MCF 10A (cell line): Measurements from ENCODE around the gene ASB1. TPM values are rescaled to one million over a fixed set of nuclear protein-coding genes. Genes with fewer than 3 reads are reported as not detected.

Experiments
- BruUV-seq: library from RNA; stranded (reverse); fragments of 400-500 nt; replicated peaks from 2 replicates; lab custom pipeline; 2021; lab: Mats Ljungman, UMichigan
- CTCF ChIA-PET: fragments of 300-600 bp; sonication (Branson Sonifier 250); formaldehyde crosslinking; extraction: SDS; loops from one replicate; lab custom pipeline; 2021; ENCODE audit warnings: antibody characterized with exemption, inconsistent platforms; lab: Yijun Ruan, JAX
- POLR2A ChIA-PET: fragments of 300-600, 350-650 bp; sonication (Branson Sonifier 250); formaldehyde crosslinking; extraction: SDS; loops from one replicate; lab custom pipeline; 2020; ENCODE audit warnings: antibody characterized with exemption, inconsistent platforms; lab: Yijun Ruan, JAX
- DNase-seq: peaks from one replicate; pipeline ENCODE4 v3.0.0-alpha.2; 2018; ENCODE audit not compliant: unreplicated experiment
- H3K27ac Mint-ChIP-seq: one replicate; pipeline ENCODE4 v1.8.0; 2022; ENCODE audit warnings: mild to moderate bottlenecking, low read depth, mixed read lengths; ENCODE audit not compliant: unreplicated experiment
- H3K27me3 Mint-ChIP-seq: one replicate; pipeline ENCODE4 v1.8.0; 2022; ENCODE audit warnings: mixed read lengths; ENCODE audit not compliant: insufficient read depth, unreplicated experiment
- H3K36me3 Mint-ChIP-seq: one replicate; pipeline ENCODE4 v1.8.0; 2022; ENCODE audit warnings: mild to moderate bottlenecking, moderate library complexity, mixed read lengths; ENCODE audit not compliant: insufficient read depth, unreplicated experiment
- H3K4me1 Mint-ChIP-seq: one replicate; pipeline ENCODE4 v1.8.0; 2022; ENCODE audit warnings: mixed read lengths; ENCODE audit not compliant: insufficient read depth, unreplicated experiment
- H3K4me3 Mint-ChIP-seq: one replicate; pipeline ENCODE4 v1.8.0; 2022; ENCODE audit warnings: mild to moderate bottlenecking, moderate library complexity, mixed read lengths; ENCODE audit not compliant: unreplicated experiment
- H3K9me3 Mint-ChIP-seq: one replicate; pipeline ENCODE4 v1.8.0; 2022; ENCODE audit warnings: mixed read lengths; ENCODE audit not compliant: unreplicated experiment
- intact Hi-C: fragments of 100-400 bp; cut with micrococcal nuclease; formaldehyde crosslinking; loops from 2 replicates; pipeline ENCODE4 v1.14.1; 2022
- total RNA-seq: library from RNA; stranded (reverse); gene quantifications from 2 replicates; pipeline ENCODE4 v1.2.3, GENCODE V29; 2022
- TF ChIP-seq, protein P1 (sequence below): fragments of 200-600 bp; IDR thresholded peaks from one replicate; pipeline ENCODE4 v1.8.0; 2022; ENCODE audit warnings: antibody characterized with exemption, mild to moderate bottlenecking; ENCODE audit not compliant: unreplicated experiment

Gene ASB1
- total RNA-seq, 1 experiment from 2014 or later: 104 TPM

DNA sequence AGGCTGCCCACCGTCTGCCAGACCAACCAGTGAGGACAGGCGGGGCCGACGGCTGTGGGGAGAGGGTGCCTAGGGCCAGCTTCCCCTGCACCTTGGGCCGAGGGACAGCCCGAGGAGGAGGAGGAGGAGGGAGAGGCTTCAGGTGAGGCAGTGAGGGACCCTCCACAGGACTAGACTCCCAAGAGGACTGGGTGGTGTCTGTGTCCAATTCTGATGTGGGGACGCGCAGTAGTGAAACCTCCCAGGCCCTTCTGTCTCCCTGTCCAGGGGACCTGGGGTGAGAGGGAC is 19.8 kb upstream of the ASB1 start:
- H3K9me3 Mint-ChIP-seq: no peaks in the 10 kb centered on the region
- H3K27me3 Mint-ChIP-seq: no peaks in the 10 kb centered on the region
- POLR2A ChIA-PET: interaction anchor here (1.0 kb wide), 1 partner anchor 326 kb away, joined by 3 read pairs; no protein-coding TSS in a partner anchor
- no peak overlapping the region for H3K4me3 Mint-ChIP-seq
- H3K36me3 Mint-ChIP-seq: peaks cover 13% of the 10 kb centered on the region
- CTCF ChIA-PET: no interaction called here
- intact Hi-C loops: no loop called here
- TF ChIP-seq, protein P1, sequence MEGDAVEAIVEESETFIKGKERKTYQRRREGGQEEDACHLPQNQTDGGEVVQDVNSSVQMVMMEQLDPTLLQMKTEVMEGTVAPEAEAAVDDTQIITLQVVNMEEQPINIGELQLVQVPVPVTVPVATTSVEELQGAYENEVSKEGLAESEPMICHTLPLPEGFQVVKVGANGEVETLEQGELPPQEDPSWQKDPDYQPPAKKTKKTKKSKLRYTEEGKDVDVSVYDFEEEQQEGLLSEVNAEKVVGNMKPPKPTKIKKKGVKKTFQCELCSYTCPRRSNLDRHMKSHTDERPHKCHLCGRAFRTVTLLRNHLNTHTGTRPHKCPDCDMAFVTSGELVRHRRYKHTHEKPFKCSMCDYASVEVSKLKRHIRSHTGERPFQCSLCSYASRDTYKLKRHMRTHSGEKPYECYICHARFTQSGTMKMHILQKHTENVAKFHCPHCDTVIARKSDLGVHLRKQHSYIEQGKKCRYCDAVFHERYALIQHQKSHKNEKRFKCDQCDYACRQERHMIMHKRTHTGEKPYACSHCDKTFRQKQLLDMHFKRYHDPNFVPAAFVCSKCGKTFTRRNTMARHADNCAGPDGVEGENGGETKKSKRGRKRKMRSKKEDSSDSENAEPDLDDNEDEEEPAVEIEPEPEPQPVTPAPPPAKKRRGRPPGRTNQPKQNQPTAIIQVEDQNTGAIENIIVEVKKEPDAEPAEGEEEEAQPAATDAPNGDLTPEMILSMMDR: no peak
- no peak for DNase-seq
- no TSS peak for BruUV-seq
- H3K27ac Mint-ChIP-seq: peak overlapping the region; percentile 24
- H3K4me1 Mint-ChIP-seq: no peaks in the 10 kb centered on the region

DNA sequence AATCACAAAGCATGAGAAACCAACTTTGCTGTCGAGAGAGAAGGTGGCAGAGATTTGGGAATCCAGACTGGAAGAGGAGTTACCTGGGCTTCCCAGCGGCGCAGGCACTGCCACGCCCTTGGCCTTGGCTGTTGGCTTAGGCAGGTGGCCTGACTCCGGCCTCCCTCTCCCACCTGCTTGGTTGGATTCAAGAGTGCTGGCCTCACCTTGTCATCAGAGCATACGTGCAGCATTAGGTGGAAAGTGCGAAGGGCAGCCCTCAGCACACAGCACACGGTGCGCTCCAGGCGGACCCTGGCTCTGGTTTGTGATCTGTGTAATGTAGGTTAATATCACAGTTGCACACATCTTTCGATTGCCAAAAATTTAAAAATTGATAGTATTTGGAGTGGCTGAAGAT is 19.2 kb upstream of the ASB1 start:
- intact Hi-C loops: no loop called here
- TF ChIP-seq, protein P1: no peak
- no peaks in the 10 kb centered on the region for H3K9me3 Mint-ChIP-seq
- no peak for DNase-seq
- peaks cover 13% of the 10 kb centered on the region for H3K36me3 Mint-ChIP-seq
- ChIA-PET CTCF (no interaction called here), POLR2A (no interaction called here)
- H3K27ac Mint-ChIP-seq: peak overlapping the region; percentile 24
- no peak overlapping the region for H3K4me3 Mint-ChIP-seq
- no TSS peak for BruUV-seq
- H3K4me1 Mint-ChIP-seq: no peaks in the 10 kb centered on the region
- H3K27me3 Mint-ChIP-seq: no peaks in the 10 kb centered on the region

DNA sequence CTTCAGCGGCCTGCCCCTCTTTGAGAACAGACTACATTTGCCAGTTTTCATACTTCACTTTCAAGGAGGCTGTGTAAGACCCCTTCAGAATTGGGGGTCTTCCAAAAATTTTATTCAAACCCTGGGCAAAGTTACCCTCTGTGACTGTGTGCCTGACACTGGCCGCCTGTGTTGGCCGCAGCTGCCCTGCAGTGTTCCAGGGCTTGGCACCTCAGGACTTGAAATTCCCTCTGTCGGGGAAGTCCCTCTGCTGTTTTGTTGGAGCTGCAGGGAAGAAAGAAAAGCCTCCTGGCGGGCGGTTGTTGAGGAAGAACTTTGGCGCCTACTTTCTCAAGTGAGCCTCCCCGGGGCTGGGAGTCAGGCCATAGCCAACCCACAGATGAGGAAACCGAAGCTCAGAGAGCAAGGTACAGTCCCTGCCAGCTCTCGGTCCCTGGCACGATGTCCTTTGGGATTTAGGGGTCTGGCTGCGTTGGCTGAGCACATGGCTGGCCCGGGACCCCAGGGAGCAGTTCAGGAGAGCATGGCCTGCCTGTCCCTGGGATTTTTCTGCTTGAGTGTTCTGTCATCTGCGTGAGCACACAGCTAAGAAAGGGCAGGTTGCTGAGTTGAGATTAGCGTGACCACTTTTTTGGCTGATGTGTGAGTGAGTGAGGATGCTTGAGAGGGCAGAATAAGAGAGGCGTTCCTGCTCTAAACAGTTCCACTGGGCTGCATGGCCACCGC is 17.9 kb upstream of the ASB1 start:
- CTCF ChIA-PET: no interaction called here
- H3K27ac Mint-ChIP-seq: no peak overlapping the region

DNA sequence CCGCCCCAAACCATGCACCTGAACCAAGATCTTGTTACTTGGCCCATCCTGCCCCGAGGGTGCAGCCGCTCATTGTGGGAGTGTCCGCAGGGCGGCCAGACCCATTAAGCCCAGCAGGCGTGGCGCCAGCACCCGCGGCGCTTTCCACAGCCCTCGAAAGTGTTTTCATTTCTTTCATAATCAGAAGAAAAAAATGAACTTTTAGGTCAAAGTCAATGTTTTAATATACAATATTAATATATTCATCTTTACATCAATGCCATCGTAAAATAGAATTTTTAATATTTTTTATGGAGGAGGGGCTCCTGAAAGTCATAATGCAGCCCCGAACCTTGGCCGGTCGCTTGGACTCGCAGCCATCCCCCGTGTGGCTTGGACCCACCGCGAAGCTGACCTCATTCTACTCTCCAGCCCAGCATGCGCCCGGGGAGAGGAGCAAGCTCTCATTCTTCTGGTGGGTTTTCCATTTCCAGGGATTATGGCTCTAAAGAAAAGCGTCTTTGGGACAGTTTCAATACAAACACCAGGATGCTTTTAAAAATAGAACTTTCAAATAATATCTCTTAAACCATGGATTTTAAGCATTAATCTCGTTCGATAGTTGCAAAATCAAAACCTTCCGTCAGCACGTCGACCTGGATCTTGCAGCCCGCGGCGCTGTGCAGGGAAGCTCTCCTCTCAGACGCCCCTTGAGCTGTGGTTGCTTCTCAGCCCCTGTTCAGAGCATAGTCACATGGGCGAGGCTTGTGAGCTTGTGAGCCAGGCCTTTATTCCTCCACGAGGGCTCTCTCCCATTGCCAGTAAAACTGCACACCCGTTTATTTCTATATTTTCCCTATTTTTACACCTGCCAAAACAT is 17.2 kb upstream of the ASB1 start:
- no peak for DNase-seq
- Mint-ChIP-seq H3K27me3 (no peaks in the 10 kb centered on the region), H3K27ac (no peak overlapping the region), H3K9me3 (no peaks in the 10 kb centered on the region), H3K4me1 (no peaks in the 10 kb centered on the region), H3K4me3 (no peak overlapping the region), H3K36me3 (peaks cover 13% of the 10 kb centered on the region)
- TF ChIP-seq, protein P1: no peak
- intact Hi-C loops: no loop called here
- BruUV-seq: no TSS peak
- CTCF ChIA-PET: interaction anchor here (0.6 kb wide), 1 partner anchor 53 kb away, joined by 4 read pairs; no protein-coding TSS in a partner anchor
- POLR2A ChIA-PET: no interaction called here

More for the DNA sequence above, 17.9 kb upstream of the ASB1 start:
- Mint-ChIP-seq H3K4me3 (no peak overlapping the region), H3K9me3 (no peaks in the 10 kb centered on the region), H3K36me3 (peaks cover 13% of the 10 kb centered on the region), H3K4me1 (no peaks in the 10 kb centered on the region), H3K27me3 (no peaks in the 10 kb centered on the region)
- TF ChIP-seq, protein P1: no peak
- POLR2A ChIA-PET: no interaction called here
- DNase-seq: no peak
- BruUV-seq: no TSS peak
- intact Hi-C loops: no loop called here
